Fibroblast of pulmonary artery (primary cell): ENCODE measurements around the gene LANCL3.

Experiments
- DNase-seq: peaks from one replicate; pipeline ENCODE4 v3.0.0-alpha.2; 2010; ENCODE audit warnings: low read depth
- H3K4me3 ChIP-seq: replicated peaks from 2 replicates; pipeline ENCODE4 v1.5.1; 2011; ENCODE audit warnings: low read depth, mild to moderate bottlenecking, control low read depth, low read length, moderate library complexity
- TF ChIP-seq, protein P1 (sequence below): IDR thresholded peaks from 2 replicates; pipeline ENCODE4 v1.5.1; 2011; ENCODE audit warnings: mild to moderate bottlenecking, control low read depth, low read length, inconsistent platforms; ENCODE audit errors: missing control alignments

LANCL3 gene

DNA sequence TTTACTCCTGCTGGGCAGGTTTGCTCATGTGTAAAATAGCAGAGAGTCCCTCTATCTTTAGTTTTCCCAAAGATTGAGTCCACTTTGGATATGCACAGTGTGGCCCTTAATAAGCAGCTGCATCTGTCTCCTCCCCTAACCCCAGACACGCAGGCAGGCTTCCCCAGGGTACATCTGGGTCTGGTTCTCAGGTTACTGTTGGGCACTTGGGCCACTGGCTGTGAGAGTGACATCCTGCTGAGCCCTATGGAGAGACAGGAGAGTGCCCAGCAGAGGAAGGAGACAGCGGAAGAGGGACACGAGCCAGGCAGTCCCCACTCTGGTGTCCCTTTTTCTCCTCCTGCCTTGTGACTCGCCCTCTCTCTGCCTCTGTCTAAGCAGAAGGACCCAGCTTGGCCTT, 130.1 kb downstream of the LANCL3 start:
- no peak for DNase-seq

DNA sequence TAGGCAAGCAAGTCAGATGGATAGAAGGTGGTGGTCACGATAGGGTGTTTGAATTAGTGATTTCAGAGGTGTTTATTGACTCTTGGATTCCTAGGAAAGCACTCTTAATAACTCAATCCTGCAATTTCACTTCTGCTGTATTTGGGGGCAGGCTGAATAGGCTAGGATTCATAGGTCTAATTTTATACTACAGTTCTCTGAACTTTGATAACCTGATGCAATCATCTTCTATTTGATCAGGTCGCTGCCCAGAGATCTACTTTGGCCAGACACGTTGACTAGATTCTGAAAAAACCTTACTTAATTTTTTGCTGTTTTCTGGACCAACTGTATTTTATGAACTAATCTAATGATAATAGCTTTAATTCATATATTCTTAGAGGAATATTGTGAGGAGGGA, 140.5 kb downstream of the LANCL3 start:
- DNase-seq, result no peak
- TF ChIP-seq, protein P1, sequence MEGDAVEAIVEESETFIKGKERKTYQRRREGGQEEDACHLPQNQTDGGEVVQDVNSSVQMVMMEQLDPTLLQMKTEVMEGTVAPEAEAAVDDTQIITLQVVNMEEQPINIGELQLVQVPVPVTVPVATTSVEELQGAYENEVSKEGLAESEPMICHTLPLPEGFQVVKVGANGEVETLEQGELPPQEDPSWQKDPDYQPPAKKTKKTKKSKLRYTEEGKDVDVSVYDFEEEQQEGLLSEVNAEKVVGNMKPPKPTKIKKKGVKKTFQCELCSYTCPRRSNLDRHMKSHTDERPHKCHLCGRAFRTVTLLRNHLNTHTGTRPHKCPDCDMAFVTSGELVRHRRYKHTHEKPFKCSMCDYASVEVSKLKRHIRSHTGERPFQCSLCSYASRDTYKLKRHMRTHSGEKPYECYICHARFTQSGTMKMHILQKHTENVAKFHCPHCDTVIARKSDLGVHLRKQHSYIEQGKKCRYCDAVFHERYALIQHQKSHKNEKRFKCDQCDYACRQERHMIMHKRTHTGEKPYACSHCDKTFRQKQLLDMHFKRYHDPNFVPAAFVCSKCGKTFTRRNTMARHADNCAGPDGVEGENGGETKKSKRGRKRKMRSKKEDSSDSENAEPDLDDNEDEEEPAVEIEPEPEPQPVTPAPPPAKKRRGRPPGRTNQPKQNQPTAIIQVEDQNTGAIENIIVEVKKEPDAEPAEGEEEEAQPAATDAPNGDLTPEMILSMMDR, result no peak
- no peak overlapping the region for H3K4me3 ChIP-seq

More for the DNA sequence above, 130.1 kb downstream of the LANCL3 start:
- TF ChIP-seq, protein P1, result no peak
- H3K4me3 ChIP-seq, result no peak overlapping the region

- no peak overlapping the region for H3K4me3 ChIP-seq
- peak; percentile 48 for DNase-seq
- TF ChIP-seq, protein P1, result no peak
These were observed 141.0 kb downstream of the LANCL3 start for GRCh38 chrX:37712458-37712857.

GRCh38 chrX:37714479-37714878, 143.0 kb downstream of the LANCL3 start:
- no peak overlapping the region for H3K4me3 ChIP-seq
- TF ChIP-seq, protein P1, result no peak
- no peak for DNase-seq

- H3K4me3 ChIP-seq, result no peak overlapping the region
- DNase-seq, result no peak
- TF ChIP-seq, protein P1, result no peak
These were observed 145.1 kb downstream of the LANCL3 start for GRCh38 chrX:37716602-37717001.

DNA sequence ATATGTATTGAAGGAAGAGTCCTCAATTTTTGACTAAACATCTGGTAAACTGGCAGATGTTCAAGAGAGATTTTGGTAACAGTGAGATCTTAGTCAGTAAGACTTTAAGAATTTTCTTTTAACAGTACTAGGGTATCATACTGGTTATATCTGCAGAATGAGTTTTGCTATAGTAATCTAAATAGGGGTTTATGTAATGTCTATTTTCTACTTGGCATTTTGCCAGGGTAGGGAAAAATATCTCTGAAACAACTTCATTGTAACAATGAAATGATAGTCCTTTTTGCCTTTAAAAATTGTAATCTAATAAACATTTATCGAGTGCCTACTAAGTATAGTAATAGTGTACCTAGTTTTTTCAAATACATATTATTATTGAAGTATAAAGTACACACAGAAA, 146.2 kb downstream of the LANCL3 start:
- H3K4me3 ChIP-seq, result no peak overlapping the region
- TF ChIP-seq, protein P1, result no peak
- no peak for DNase-seq

DNA sequence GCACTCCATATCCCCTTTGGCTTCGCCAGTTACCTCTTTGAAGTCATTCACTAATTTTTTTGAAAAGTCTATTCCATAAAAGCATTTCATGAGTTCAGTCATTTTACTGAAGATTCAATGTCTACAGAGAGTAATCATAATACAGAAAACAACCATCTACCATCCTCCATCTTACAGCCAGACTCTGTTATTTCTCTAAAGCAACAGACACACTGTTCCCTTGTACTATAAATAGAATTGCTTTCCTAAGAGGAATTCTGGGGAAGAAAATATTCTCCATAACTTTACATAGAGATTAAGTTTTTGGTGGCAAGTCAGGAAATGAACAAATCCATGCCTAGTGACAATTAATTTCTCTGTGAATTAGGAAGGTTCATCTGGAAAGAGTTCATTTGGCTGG, 151.1 kb downstream of the LANCL3 start:
- H3K4me3 ChIP-seq, result no peak overlapping the region
- no peak for DNase-seq
- TF ChIP-seq, protein P1, result no peak
